Mesendoderm (in vitro differentiated cells): ENCODE results near the gene MORN1.
A peak's percentile ranks its signal among the peaks of the same experiment; 100 is the strongest.

Source experiments
- DNase-seq: peaks from one replicate; pipeline ENCODE4 v3.0.0; 2013
- H2AK5ac ChIP-seq: 2 replicates; pipeline ENCODE4 v1.6.1; 2013; ENCODE audit warnings: low read length, inconsistent platforms
- H2BK120ac ChIP-seq: 2 replicates; pipeline ENCODE4 v1.6.1; 2013; ENCODE audit warnings: low read depth, mild to moderate bottlenecking, low read length, moderate library complexity, mixed read lengths
- H2BK15ac ChIP-seq: replicated peaks from 2 replicates; pipeline ENCODE4 v1.6.1; 2013; ENCODE audit warnings: low read depth, mild to moderate bottlenecking, moderate library complexity
- H2BK5ac ChIP-seq: 2 replicates; pipeline ENCODE4 v1.6.1; 2013; ENCODE audit warnings: low read length, inconsistent platforms
- H3K18ac ChIP-seq: 2 replicates; pipeline ENCODE4 v1.6.1; 2013; ENCODE audit warnings: mild to moderate bottlenecking, low read length, mixed read lengths
- H3K23ac ChIP-seq: one replicate; pipeline ENCODE4 v1.6.1; 2013; ENCODE audit warnings: low read length
- H3K27ac ChIP-seq: 2 replicates; pipeline ENCODE4 v1.5.1; 2013; ENCODE audit warnings: low read depth, mild to moderate bottlenecking, inconsistent platforms, low read length, moderate library complexity
- H3K27me3 ChIP-seq: 2 replicates; pipeline ENCODE4 v1.6.1; 2013; ENCODE audit warnings: low read length, control low read depth, mild to moderate bottlenecking, inconsistent platforms; ENCODE audit not compliant: insufficient read depth, poor library complexity
- H3K36me3 ChIP-seq: 2 replicates; pipeline ENCODE4 v1.6.1; 2013; ENCODE audit warnings: low read length, inconsistent platforms; ENCODE audit not compliant: control insufficient read depth, insufficient read depth
- H3K4ac ChIP-seq: one replicate; pipeline ENCODE4 v1.6.1; 2013; ENCODE audit warnings: low read depth, mild to moderate bottlenecking, low read length, moderate library complexity
- H3K4me1 ChIP-seq: 2 replicates; pipeline ENCODE4 v1.6.1; 2013; ENCODE audit warnings: low read depth, low read length, inconsistent platforms; ENCODE audit not compliant: control insufficient read depth
- H3K4me2 ChIP-seq: 2 replicates; pipeline ENCODE4 v1.6.1; 2013; ENCODE audit warnings: low read length
- H3K4me3 ChIP-seq: 2 replicates; pipeline ENCODE4 v1.5.1; 2013; ENCODE audit warnings: mild to moderate bottlenecking, low read length
- H3K56ac ChIP-seq: one replicate; pipeline ENCODE4 v1.6.1; 2013; ENCODE audit warnings: low read length
- H3K79me1 ChIP-seq: 2 replicates; pipeline ENCODE4 v1.6.1; 2013; ENCODE audit warnings: low read length, inconsistent platforms
- H3K79me2 ChIP-seq: 2 replicates; pipeline ENCODE4 v1.6.1; 2013; ENCODE audit warnings: mild to moderate bottlenecking, low read length; ENCODE audit not compliant: control insufficient read depth, insufficient read depth
- H3K9ac ChIP-seq: 2 replicates; pipeline ENCODE4 v1.6.1; 2013; ENCODE audit warnings: low read length, inconsistent platforms
- H4K5ac ChIP-seq: one replicate; pipeline ENCODE4 v1.6.1; 2013; ENCODE audit warnings: low read length
- H4K8ac ChIP-seq: one replicate; pipeline ENCODE4 v1.6.1; 2013; ENCODE audit warnings: low read depth, mild to moderate bottlenecking, control low read depth, low read length, moderate library complexity
- WGBS: extraction: QIAGEN DNeasy Blood & Tissue Kit; methylation state at CpG from one replicate; pipeline ENCODE4 v1.1.7; 2013; ENCODE audit warnings: low lambda C conversion rate, missing lambda C conversion rate; ENCODE audit not compliant: insufficient coverage; ENCODE audit errors: extremely low coverage; 5-methylcytosine and 5-hydroxymethylcytosine counted together

MORN1 gene

DNA sequence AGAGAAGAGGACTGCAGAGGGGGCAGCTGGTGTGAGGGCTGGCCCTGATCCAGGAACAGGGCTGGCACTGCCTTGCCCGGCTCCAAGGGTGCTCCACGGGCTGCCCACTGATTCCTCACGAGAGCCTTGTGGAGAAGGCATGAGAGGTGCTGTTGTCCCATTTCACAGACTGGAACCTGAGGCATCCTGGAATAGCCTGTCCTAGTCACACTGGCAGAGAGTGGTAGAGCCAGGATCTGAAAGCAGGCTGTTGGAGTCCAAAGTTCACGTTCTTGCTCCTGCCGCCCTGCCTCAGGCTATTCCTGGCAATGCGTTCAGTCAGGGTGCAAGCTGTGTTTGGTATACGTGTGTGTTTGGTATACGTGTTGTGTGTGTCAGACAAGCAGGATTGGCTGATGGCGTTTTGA, 2.1 kb upstream of the MORN1 start:
- Histone ChIP-seq H3K4me1 (no peaks in the 10 kb centered on the region), H3K79me1 (peaks cover 38% of the 10 kb centered on the region), H2BK15ac (no peak overlapping the region), H3K18ac (no peak overlapping the region), H3K56ac (no peak overlapping the region), H3K23ac (no peak overlapping the region), H3K27me3 (no peaks in the 10 kb centered on the region), H3K4me3 (no peak overlapping the region), H3K9ac (no peak overlapping the region), H2AK5ac (no peak overlapping the region), H3K4me2 (no peak overlapping the region), H4K5ac (no peak overlapping the region), H2BK5ac (no peak overlapping the region), H3K36me3 (peaks cover 12% of the 10 kb centered on the region), H4K8ac (no peak overlapping the region), H3K27ac (no peak overlapping the region), H2BK120ac (no peak overlapping the region), H3K79me2 (peaks cover 28% of the 10 kb centered on the region), H3K4ac (no peak overlapping the region)
- WGBS: 100% methylated on average over 3 of the region's 9 CpGs
- no peak for DNase-seq

GRCh38 chr1:2392686-2393085, 1.3 kb upstream of the MORN1 start:
- Histone ChIP-seq H4K8ac (no peak overlapping the region), H3K56ac (peak overlapping the region; percentile 96), H3K27me3 (no peaks in the 10 kb centered on the region), H2AK5ac (no peak overlapping the region), H3K4me2 (peak overlapping the region; percentile 59), H2BK5ac (no peak overlapping the region), H3K36me3 (peaks cover 12% of the 10 kb centered on the region), H2BK15ac (no peak overlapping the region), H3K79me1 (peaks cover 38% of the 10 kb centered on the region), H4K5ac (no peak overlapping the region), H3K4ac (no peak overlapping the region), H3K27ac (no peak overlapping the region), H3K79me2 (peaks cover 28% of the 10 kb centered on the region), H3K4me3 (peak overlapping the region; percentile 90), H3K9ac (peak overlapping the region; percentile 94), H3K23ac (no peak overlapping the region), H2BK120ac (no peak overlapping the region), H3K18ac (no peak overlapping the region), H3K4me1 (no peaks in the 10 kb centered on the region)
- DNase-seq: no peak
- no CpG with 5 or more reads among the region's 16 CpGs for WGBS

- H3K4me1 ChIP-seq: no peaks in the 10 kb centered on the region
- no peak overlapping the region for H3K23ac ChIP-seq
- H2AK5ac ChIP-seq: peak overlapping the region; percentile 50
- no peak overlapping the region for H4K8ac ChIP-seq
- H3K9ac ChIP-seq: peak overlapping the region; percentile 94
- H3K4me3 ChIP-seq: peak overlapping the region; percentile 90
- H3K79me2 ChIP-seq: peaks cover 28% of the 10 kb centered on the region
- peak overlapping the region; percentile 59 for H3K4me2 ChIP-seq
- DNase-seq: no peak
- peaks cover 9% of the 10 kb centered on the region for H3K36me3 ChIP-seq
- peaks cover 38% of the 10 kb centered on the region for H3K79me1 ChIP-seq
- no peak overlapping the region for H4K5ac ChIP-seq
- WGBS: no CpG with 5 or more reads among the region's 62 CpGs
- no peak overlapping the region for H3K27ac ChIP-seq
- no peaks in the 10 kb centered on the region for H3K27me3 ChIP-seq
- H3K18ac ChIP-seq: peak overlapping the region; percentile 34
- H3K4ac ChIP-seq: peak overlapping the region; percentile 89
- H2BK120ac ChIP-seq: peak overlapping the region; percentile 17
- H3K56ac ChIP-seq: peak overlapping the region; percentile 96
- H2BK5ac ChIP-seq: no peak overlapping the region
- H2BK15ac ChIP-seq: no peak overlapping the region
These were observed 666 bp upstream of the MORN1 start for GRCh38 chr1:2391931-2392509.

DNA sequence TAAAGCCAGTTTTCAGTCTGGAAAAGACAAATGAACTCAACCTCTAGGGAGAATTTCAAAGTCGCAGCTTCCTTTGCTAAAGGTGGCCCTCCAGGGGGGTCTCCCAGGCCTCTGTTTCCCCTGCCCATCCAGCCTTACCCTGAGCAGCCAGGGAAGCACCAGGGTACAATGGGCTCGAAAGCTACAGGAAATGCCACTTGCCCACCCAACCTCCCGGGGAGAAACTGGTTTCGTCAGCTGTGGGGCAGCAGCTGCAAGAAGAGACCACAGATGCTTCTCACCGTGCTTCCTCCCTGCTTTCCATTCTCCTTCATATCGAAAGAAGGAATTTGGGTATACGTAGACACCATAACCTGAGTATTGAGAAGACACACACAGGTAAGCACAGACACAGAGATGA, 1.7 kb downstream of the MORN1 start:
- Histone ChIP-seq H3K9ac (no peak overlapping the region), H2BK120ac (no peak overlapping the region), H3K4me2 (no peak overlapping the region), H3K79me1 (peaks cover 29% of the 10 kb centered on the region), H4K8ac (no peak overlapping the region), H2BK15ac (no peak overlapping the region), H3K36me3 (peaks cover 9% of the 10 kb centered on the region), H2AK5ac (no peak overlapping the region), H4K5ac (no peak overlapping the region), H3K79me2 (peaks cover 25% of the 10 kb centered on the region), H3K4ac (no peak overlapping the region), H2BK5ac (no peak overlapping the region), H3K4me1 (no peaks in the 10 kb centered on the region), H3K56ac (no peak overlapping the region), H3K27ac (no peak overlapping the region), H3K23ac (no peak overlapping the region), H3K4me3 (no peak overlapping the region), H3K18ac (no peak overlapping the region), H3K27me3 (no peaks in the 10 kb centered on the region)
- no CpG with 5 or more reads among the region's 7 CpGs for WGBS
- no peak for DNase-seq

DNA sequence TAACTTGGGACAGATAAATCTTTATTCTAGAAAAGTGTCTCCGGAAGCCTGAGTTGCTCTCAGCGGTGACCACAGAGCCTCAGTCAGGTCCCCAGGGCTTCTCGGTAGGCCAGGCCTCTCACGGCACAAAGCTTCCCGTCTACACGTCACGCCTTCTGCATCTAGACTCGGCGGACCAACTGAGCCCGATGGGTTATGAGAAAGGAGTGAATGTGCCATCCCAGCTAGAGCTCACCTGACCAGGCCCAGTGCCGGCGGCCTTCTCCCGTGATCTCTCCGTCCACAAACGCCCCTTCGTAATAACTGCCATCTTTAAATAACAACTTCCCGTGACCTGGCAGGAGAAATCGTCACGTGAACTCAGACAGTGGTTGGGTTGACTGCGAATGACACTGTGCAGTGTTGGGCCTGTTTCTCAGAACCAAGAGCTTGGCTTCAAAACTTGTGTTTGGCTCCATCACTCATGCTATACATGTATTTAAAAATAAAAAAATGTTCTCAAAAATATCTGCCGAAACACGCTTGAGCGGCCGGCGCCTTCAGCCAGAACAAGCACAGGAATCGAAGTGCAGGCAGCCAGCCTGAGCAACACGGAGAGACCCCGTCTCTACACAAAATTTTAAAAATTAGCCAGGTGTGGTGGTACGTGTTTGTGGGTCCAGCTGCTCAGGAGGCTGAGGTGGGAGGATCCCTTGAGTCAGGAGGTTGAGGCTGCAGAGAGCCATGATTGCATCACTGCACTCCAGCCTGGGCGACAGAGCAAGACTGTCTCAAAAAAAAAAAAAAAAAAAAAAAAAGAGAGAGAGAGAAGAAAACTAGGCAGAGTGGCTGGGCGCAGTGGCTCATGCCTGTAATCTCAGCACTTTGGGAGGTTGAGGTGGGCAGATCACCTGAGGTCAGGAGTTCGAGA, 3.1 kb downstream of the MORN1 start:
- Histone ChIP-seq H2BK15ac (no peak overlapping the region), H3K18ac (no peak overlapping the region), H2AK5ac (no peak overlapping the region), H3K27ac (no peak overlapping the region), H3K4me2 (no peak overlapping the region), H3K4me3 (no peak overlapping the region), H3K9ac (no peak overlapping the region), H3K23ac (no peak overlapping the region), H3K27me3 (no peaks in the 10 kb centered on the region), H3K36me3 (peaks cover under 1% of the 10 kb centered on the region), H3K4me1 (no peaks in the 10 kb centered on the region), H2BK120ac (no peak overlapping the region), H3K4ac (no peak overlapping the region), H3K79me1 (peaks cover 17% of the 10 kb centered on the region), H3K56ac (no peak overlapping the region), H4K8ac (no peak overlapping the region), H2BK5ac (no peak overlapping the region), H4K5ac (no peak overlapping the region), H3K79me2 (peaks cover 12% of the 10 kb centered on the region)
- WGBS: no CpG with 5 or more reads among the region's 32 CpGs
- DNase-seq: no peak
